Stimulated activated naive CD4-positive, alpha-beta T cell (primary cell): ENCODE results near the gene TAS2R31.

ENCODE experiments used
- DNase-seq, 6 experiments: peaks; one replicate each; lab custom pipeline; 2025; lab: John Stamatoyannopoulos, UW

Gene TAS2R31

DNA sequence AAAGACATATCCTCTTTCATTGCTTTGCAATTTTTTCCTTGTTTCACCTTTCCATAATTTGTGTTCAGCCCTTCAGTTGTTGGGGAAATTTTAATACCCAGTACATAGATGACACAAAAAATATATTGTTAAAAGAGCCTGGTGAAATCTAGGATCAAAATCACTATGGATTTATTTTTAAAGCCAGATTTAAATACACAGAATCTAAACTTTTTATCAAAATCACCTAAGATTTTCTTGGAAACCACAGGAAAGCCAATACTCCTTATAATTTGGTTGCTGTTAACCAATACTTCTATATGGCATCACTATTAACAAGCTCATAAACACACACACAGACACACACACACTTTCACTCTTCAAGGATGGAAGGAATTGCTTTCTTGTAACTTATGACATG, 33.0 kb downstream of the TAS2R31 start, which contains the start of gene TAS2R20:
Gene TAS2R20 (minus strand): TSS at position 101 of the 400 bp plus-strand sequence. CDS start 429 bp downstream, outside the sequence.
- no peak for DNase-seq

DNA sequence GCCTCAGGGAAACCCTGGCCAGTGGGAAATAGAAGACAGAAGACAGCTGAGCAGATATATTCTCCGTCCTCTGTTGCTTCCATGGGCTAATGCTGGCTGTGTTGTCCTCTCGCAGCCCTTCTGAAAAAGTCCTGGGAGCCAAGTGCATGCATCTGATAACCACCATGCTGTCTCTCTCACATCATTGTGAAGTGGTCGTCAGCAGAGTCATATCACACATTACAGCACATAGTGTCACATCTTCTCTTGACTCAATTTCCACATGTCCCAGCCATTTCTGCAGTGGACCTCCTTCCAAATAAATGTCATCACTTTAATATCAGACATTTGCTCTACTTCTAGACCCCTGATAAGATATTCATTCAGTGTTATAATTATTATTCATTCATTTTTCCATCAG, 36.9 kb downstream of the TAS2R31 start:
- no peak for DNase-seq

DNA sequence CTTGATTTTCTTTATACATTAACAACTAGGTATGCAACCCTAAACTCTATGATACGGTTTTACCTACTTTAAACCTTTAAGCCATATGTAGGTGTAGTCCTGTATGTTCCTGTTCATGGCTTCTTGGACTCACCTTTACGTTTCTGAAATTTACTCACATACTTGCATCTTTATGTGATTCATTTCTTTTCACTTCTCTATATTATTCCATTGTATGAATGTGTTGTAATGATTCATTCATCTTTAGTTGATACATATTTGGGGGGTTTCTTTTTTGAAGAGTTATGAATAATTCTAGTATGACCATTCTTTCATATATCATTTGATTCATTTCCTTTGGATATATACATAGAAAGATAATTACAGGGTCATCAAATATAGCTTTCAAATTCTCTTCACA, 42.1 kb downstream of the TAS2R31 start:
- no peak for DNase-seq

DNA sequence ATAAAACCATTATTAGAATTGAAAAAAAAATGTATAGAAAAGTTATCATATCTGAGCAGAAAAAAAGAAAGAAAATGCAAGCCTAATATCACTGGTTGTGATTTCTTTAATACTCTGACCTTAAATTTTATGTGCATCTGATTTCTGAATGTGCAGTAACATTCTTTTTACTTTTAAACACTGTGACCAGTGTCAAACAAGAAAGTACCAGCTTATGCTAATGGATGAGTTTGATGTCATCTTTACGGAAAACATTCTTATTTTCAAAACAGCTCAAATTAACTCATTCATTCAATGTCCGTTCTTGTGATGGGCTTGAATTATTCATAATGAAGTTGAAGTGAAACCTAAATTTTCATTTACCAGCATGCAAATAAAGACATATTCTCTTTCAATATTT, 44.4 kb downstream of the TAS2R31 start, which contains the start of gene TAS2R50:
Gene TAS2R50 (minus strand): TSS at position 101 of the 400 bp plus-strand sequence. CDS start 52 bp downstream, at position 49.
- DNase-seq, result no peak

DNA sequence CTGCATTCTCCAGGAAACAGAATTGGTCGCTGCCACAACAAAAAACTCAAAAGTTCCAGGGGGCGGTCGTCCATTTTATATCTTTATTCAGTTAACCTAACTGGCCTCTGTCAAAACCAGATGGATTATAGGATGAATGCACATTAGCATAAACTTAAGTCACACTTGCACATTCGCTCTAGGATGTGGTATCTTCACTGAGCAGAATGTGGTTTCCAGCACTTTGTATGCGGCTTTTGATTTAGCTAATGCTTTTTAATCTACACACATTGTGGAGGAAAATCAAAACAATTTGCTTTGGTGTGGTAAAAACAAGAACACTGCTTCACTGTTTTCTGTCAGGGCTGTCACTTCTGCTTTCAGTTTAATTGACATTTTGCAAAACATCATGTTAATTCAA, 49.0 kb downstream of the TAS2R31 start:
- peak; percentile 3 to 90 (median 52) for DNase-seq
